ENCODE measurements around the gene MYBPHL.

MYBPHL gene

GRCh38 chr1:109261578-109261977 is 45.2 kb downstream of the MYBPHL start:
- no peak for TF ChIP-seq CTCF (IDR thresholded peaks at IDR 0.05; ENCODE audit: low read depth, low read length)
- no peak for DNase-seq (ENCODE audit: extremely low read depth, low read depth)

- no peak for TF ChIP-seq CTCF (IDR thresholded peaks at IDR 0.05; ENCODE audit: low read depth, low read length)
- DNase-seq (ENCODE audit: extremely low read depth, low read depth), result no peak
These were observed 45.8 kb downstream of the MYBPHL start for GRCh38 chr1:109261006-109261405.

GRCh38 chr1:109259674-109260557 is 46.9 kb downstream of the MYBPHL start:
- no peak for TF ChIP-seq CTCF (IDR thresholded peaks at IDR 0.05; ENCODE audit: low read depth, low read length)
- DNase-seq (ENCODE audit: extremely low read depth, low read depth), result no peak

GRCh38 chr1:109258481-109259466 is 48.0 kb downstream of the MYBPHL start:
- TF ChIP-seq CTCF (IDR thresholded peaks at IDR 0.05; ENCODE audit: low read depth, low read length), result no peak
- DNase-seq (ENCODE audit: extremely low read depth, low read depth), result no peak

- no peak for DNase-seq (ENCODE audit: extremely low read depth, low read depth)
- no peak for TF ChIP-seq CTCF (IDR thresholded peaks at IDR 0.05; ENCODE audit: low read depth, low read length)
These were observed 49.0 kb downstream of the MYBPHL start for GRCh38 chr1:109257682-109258421.

- no peak for TF ChIP-seq CTCF (IDR thresholded peaks at IDR 0.05; ENCODE audit: low read depth, low read length)
- no peak for DNase-seq (ENCODE audit: extremely low read depth, low read depth)
These were observed 49.7 kb downstream of the MYBPHL start for GRCh38 chr1:109256971-109257681.

All from AG09319 (cell line).